Stimulated activated naive CD4-positive, alpha-beta T cell treated with Interleukin-2 at 50 U/mL for 16 hours (primary cell): Measurements from ENCODE around the gene SMIM12.

Source experiments
- DNase-seq: peaks from one replicate; lab custom pipeline; 2025; lab: John Stamatoyannopoulos, UW

Gene SMIM12

GRCh38 chr1:34872133-34872503, 12.6 kb upstream of the SMIM12 start:
- no peak for DNase-seq

- no peak for DNase-seq
Observed at GRCh38 chr1:34871443-34872132, 12.0 kb upstream of the SMIM12 start.

DNA sequence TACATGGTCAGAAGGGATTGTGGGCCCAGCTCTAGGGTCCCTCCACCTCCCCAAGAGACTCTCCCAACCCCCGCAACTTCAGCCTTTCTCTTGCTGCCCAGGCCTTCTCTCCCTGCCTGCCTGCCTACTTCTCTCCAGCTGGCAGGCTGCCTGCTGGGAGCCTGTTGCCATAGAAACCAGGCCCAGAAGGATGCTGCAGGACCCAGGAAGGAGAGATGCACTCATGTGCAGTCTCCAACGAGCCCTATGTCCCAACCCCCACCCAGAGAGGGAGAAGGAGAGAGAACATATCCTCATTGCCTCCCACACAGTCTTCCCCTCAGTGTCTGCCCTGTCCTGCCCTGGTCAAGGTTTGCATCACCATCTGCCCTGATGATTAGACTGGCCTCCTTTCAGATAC, 10.8 kb upstream of the SMIM12 start:
- DNase-seq = no peak

DNA sequence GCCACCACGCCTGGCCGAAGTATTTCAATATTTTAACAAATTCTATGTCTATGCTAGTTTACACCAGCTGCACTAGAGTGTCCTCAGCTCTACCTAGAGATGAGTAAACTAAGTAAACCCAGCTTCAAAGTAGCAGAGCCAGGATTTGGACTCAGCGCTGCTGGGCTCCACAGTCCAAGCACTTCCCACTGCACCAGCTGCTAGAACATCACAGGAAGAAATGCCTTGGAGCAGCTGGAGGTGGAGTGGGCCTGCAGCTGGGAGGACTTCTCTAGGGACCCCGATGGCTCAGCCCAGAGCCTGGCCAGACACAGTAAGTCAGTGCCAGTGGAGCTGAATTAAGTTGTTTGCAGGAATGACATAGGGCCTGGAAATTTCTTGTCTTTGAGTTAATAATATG, 10.2 kb upstream of the SMIM12 start:
- no peak for DNase-seq

DNA sequence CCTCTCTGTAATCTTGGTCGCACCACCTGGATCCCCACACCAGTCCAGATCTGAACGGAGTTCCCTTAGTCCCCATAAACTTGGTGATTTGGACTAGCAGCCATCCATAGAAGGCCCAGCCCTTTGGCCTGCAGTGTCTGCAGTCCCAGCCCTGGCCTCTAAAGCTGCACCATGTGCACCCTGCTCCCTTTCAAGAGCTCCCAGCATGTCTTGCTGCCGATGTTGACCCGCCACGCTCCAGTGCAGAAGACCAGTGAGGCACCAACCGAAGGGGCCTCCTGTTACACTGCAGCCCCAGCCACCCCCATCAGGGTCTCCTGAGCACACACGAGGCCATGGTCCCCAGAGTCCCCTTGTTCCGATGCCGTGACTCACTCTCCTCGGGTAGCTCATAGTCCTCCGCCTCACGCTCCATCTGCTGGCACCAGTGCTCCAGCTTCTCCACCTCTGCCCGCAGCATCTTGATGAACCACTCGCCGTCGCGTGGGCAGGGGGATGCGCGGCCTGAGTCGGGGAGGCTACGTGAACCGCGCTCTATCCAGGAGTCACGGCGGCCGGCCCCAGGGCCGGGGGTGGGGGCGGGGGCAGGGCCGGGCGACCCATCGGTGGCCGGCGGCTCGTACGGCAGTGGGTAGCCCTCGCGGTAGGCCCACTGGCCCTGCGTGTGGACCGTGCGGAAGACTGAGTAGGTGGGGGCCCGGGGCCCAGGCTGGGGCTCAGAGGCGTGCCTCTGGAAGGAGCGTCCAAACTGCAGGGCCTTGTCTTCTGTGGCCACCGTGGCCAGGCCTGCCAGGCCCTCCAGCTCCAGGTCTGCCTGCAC, 8.9 kb upstream of the SMIM12 start:
- no peak for DNase-seq

DNA sequence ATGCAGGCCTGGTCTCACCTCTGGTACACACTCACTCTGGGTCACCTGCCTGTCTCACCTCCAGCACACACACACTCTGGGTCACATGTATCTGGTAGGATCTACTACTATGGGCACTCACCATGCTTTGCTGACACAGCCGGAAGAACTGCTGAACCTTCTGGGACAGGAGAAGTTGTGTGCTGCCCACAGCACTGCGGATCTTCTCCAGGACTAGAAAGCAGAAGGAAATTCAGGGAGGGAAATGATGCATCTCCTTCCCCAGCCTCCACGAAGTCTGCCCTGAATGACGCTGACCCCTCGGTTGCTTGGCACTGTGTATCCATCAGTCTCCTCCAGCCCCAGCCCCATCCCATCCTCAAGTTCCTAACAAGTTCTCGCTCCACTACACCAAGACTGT, 7.9 kb upstream of the SMIM12 start:
- no peak for DNase-seq

DNA sequence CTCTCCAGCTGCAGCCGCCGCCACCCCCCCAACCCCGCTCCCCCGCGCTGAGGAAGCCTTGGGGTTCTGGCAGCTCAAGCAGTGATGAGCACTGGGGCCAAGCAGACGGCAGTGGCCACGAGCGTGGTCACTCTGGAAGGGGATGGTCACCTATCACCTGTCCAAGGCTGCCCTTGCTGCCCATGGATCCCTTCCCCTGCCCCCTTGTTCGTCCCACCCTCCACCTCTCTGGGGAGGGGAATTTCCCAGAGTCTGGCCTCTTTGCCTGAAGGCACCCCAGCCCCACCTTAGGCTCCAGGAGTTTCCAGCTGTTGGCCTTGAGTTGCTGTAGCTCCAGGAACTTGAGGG, 7.2 kb upstream of the SMIM12 start:
- no peak for DNase-seq

DNA sequence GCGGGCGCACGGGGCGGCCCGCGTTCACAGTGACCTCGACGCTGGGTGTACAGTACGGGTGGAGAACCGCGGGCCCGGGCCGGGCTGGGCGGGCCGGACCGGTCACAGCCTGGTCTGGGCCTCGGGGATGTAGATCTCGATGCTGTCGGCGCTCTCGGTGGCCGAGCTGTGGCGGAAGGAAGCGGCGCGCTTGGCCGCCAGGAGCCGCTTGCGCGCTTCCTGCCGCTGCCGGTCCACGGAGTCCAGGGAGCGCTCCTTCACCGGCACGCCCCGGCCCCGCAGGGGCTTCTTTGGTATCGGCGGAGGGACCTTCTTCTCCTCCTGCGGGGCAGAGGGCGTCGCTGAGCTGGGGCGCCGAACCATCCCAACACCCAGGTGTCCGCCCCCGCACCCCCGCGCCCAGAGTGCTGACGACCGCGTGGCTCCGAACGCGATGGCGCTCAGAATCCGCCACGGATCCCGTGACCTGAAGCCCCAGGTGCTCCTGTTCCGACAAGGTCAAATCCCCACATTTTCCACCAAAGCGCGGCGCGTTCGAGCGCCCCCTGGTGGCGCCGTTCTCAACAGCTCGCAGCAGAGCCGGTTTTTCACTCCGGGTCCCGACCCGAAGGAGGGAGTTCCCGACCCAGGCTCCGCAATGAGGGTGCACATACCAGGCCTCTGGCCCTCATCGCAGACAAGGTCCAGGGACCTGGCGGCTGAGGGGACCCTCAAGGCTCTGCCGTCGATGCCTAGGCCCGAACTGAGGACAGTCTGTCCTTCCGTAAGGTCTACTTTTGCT, 6.6 kb upstream of the SMIM12 start:
- DNase-seq = peak; percentile 90

GRCh38 chr1:34865573-34865972, 6.0 kb upstream of the SMIM12 start:
- DNase-seq = no peak

GRCh38 chr1:34864759-34865158, 5.2 kb upstream of the SMIM12 start:
- DNase-seq = no peak

GRCh38 chr1:34863501-34863900, 4.0 kb upstream of the SMIM12 start:
- DNase-seq = no peak

- DNase-seq = peak; percentile 29
Observed at GRCh38 chr1:34858901-34859445, 576 bp downstream of the SMIM12 start.

DNA sequence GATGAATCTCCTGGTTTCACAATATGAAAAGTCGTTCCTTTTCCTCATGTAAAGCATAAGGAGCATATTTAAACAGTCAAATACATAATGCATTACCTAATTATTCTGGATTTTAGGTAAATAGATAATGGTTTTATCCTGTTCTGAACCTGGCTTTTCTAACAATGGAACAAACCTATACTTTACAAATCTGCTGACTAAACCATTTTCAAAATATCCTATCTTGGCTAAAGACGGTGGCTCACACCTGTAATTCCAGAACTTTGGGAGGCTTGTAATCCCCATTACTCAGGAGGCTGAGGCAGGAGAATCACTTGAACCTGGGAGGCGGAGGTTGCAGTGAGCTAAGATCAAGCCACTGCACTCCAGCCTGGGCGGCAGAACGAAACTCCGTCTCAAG, 2.9 kb downstream of the SMIM12 start:
- no peak for DNase-seq

GRCh38 chr1:34852677-34853217, 6.8 kb downstream of the SMIM12 start:
- DNase-seq = peak; percentile 86

DNA sequence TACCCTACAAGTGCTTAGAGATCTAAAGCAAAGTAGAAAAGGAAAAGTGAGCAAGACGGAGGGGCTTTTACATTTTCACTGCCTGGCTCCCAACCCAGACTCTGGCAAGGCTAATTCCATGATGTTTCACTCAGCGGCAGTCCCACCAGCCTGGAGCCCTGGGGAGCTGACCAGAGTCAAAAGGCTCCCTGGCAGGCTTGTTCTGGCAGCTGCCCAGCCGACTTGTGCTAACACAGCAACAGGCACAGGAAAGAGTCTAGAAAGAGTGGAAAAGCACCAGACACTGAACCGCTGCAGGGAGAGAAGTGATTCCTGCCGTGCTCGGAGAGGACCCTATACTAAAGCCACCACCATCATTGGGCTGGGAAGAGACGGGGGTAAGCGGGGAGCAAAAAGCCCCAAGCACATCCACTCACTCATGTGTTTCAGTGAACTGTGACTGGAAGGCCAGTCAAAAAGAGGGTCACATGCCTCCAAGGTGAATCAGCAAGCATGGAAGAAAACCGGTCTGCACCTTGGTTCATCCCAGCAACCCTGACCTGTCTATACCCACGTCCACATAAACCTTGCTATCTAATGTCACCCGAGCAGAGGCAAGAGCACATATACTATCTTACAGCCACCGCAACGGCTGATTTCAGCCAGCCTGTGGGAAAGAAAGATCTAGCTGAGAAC, 8.0 kb downstream of the SMIM12 start:
- no peak for DNase-seq

DNA sequence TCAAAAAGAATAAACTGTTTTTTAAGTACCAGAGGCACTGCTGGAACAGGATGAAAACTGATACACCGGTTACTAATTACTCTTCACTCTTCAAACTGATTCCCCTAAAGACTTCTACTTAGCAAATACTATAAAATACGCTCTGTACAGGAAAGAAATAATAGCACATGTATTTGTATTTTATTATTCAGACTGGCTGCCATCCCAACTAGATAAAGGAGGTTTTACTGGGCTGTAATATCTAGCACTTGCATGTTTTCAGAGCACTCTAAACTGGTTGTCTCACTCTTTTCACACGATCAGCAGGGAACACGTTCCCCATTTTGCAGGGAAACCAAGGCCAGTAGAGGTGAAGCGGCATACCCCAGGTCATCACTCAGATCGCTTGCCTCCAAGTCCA, 9.2 kb downstream of the SMIM12 start:
- no peak for DNase-seq

DNA sequence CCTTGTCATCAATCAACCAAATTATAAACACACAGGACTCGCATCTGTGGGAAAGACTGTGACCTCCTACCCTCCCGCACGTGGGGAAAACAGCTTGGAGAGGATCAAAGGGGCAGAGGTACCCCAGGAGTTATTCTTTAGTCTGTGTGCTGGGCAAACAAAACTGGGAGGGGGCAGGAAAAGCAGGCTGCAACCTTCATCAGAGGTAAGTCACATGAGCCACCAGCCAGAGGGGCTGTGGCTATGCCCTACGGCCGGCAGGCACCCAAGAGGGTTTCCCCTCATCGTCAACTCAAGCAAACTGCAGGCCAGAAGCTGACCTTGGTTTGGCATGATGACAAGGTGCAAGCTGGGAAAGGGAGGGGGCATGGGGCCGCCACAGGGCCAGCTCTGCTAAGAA, 12.5 kb downstream of the SMIM12 start:
- no peak for DNase-seq

DNA sequence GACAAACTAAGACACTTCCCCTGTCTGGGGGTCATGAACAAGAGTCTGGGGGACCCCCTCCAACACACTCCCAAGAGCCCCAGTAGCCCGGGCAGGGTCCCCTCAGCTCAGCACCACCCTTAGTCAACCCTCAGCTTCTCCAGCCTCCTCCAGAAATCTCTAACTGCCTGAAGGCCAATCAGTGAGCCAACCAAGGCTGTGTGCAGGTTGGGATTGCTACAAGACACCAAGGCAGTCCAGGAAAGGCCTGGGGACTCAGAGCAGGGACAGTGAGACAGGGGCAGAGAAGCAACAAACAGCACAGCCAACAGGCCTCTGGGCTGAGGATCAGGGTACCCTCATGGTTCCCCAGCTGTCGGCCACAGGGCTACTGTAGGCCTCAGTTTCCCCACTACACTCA, 13.3 kb downstream of the SMIM12 start:
- no peak for DNase-seq

DNA sequence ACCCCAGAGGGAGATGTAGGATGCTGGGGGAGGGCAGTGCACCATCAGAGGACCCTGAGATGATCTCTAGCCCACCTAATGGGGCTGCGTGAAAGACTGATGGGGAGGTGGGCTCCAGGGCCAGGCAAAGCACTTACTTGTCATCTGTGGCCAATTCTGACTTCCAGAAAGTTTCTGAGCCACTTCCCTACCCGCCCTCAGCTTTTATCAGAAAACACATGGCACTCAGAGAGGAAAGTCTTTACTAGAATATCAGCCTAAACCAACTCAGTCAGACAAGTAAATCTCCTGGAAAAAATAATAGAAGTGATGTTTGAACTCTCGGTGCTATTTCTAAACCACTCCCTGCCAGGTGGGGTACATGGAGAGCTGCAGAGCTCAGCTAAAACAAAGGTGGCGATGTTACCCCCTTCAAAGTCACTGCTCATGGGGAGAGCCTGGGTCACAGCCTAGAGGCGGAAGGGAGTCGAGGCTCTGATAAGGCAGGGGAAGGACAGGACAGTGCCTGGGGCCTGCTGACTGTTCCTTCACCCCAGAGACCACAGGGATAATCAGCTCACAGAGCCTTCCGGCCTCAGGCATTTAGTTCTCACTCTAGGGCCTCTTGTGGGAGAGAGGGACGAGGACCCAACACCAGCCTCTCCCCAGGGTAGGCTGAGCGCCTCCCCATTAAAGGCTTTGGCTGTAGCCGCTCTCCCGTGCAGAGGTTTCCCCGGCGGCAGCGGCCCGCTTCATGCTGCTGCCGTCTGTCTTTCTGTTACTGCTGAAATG, 14.2 kb downstream of the SMIM12 start:
- DNase-seq = no peak

- no peak for DNase-seq
Observed at GRCh38 chr1:34844252-34844634, 15.3 kb downstream of the SMIM12 start.
